Nephron progenitor cell (in vitro differentiated cells): ENCODE measurements around the gene CFAP107.

Experiments used
- DNase-seq: peaks from one replicate; pipeline ENCODE4 v3.0.0; 2021
- H3K27ac Mint-ChIP-seq: 2 replicates; pipeline ENCODE4 v1.8.0; 2021; ENCODE audit warnings: mild to moderate bottlenecking, moderate library complexity, mixed read lengths
- H3K27me3 Mint-ChIP-seq: 2 replicates; pipeline ENCODE4 v1.8.0; 2021; ENCODE audit warnings: mild to moderate bottlenecking, low read depth, mixed read lengths; ENCODE audit not compliant: poor library complexity
- H3K36me3 Mint-ChIP-seq: 2 replicates; pipeline ENCODE4 v1.8.0; 2021; ENCODE audit warnings: low read depth, mixed read lengths
- H3K4me1 Mint-ChIP-seq: 2 replicates; pipeline ENCODE4 v1.8.0; 2021; ENCODE audit warnings: mixed read lengths
- H3K4me3 Mint-ChIP-seq: 2 replicates; pipeline ENCODE4 v1.8.0; 2021; ENCODE audit warnings: mild to moderate bottlenecking, moderate library complexity, mixed read lengths
- H3K9me3 Mint-ChIP-seq: 2 replicates; pipeline ENCODE4 v1.8.0; 2021; ENCODE audit warnings: mild to moderate bottlenecking, moderate library complexity, mixed read lengths
- TF ChIP-seq, protein P1 (sequence below): fragments of 200-600 bp; sonication (generic); IDR thresholded peaks from 2 replicates; pipeline ENCODE4 v1.5.0; 2021; ENCODE audit warnings: antibody characterized with exemption

Gene CFAP107

DNA sequence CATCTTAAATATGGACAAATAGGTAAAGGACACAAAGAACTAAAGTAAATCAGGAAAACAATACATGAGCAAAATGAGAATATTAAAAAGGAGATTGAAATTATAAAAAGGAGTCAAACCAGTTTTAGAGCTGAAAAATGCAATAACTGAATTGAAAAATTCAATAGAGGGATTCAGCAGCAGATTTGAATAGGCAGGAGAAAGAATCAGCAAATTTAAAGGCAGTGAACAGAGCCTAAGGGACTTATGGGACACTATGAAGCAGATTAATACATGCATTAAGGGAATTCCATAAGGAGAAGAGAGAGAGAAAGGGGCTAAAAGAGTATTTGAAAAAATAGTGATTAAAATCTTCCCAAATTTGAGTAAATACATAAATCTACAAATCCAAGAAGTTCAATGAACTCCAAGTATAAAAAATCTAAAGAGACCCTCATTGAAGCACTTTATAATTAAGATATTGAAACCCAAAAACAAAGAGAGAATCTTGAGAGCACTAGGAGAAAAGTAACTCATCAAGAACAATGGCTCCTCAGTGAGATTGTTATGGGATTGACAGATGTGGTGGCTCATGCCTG is 2.9 kb downstream of the CFAP107 start:
- Mint-ChIP-seq H3K27me3 (peaks cover 23% of the 10 kb centered on the region), H3K4me3 (no peak overlapping the region), H3K4me1 (no peaks in the 10 kb centered on the region), H3K27ac (no peak overlapping the region), H3K9me3 (peaks cover 34% of the 10 kb centered on the region), H3K36me3 (no peaks in the 10 kb centered on the region)
- no peak for DNase-seq
- TF ChIP-seq, protein P1, sequence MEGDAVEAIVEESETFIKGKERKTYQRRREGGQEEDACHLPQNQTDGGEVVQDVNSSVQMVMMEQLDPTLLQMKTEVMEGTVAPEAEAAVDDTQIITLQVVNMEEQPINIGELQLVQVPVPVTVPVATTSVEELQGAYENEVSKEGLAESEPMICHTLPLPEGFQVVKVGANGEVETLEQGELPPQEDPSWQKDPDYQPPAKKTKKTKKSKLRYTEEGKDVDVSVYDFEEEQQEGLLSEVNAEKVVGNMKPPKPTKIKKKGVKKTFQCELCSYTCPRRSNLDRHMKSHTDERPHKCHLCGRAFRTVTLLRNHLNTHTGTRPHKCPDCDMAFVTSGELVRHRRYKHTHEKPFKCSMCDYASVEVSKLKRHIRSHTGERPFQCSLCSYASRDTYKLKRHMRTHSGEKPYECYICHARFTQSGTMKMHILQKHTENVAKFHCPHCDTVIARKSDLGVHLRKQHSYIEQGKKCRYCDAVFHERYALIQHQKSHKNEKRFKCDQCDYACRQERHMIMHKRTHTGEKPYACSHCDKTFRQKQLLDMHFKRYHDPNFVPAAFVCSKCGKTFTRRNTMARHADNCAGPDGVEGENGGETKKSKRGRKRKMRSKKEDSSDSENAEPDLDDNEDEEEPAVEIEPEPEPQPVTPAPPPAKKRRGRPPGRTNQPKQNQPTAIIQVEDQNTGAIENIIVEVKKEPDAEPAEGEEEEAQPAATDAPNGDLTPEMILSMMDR = no peak

GRCh38 chr1:12754738-12755137 is 8.7 kb downstream of the CFAP107 start:
- Mint-ChIP-seq H3K4me1 (peaks cover 6% of the 10 kb centered on the region), H3K27ac (no peak overlapping the region), H3K36me3 (no peaks in the 10 kb centered on the region), H3K9me3 (peaks cover 2% of the 10 kb centered on the region), H3K4me3 (no peak overlapping the region), H3K27me3 (peaks cover 48% of the 10 kb centered on the region)
- DNase-seq = no peak
- TF ChIP-seq, protein P1 = no peak

DNA sequence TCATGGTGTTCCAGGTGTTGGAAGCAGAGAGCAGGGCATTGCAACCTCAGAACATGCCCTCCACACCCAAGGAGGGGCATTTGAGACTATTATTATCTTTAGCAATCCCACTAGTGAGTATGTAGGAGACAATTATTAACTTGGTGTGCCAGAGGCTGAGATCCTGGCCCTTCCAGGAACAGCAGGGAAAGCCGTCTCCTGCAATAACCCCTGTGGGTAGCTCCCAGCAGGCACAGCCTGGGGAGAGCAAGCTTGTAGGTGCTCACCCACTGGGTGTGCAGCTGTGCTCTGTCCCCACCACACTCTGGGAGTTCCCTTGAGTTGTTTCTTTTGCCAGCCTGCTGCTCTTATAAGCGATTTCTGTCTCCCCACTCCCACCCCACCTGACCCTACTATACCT is 10.3 kb downstream of the CFAP107 start:
- no peaks in the 10 kb centered on the region for H3K9me3 Mint-ChIP-seq
- peaks cover 57% of the 10 kb centered on the region for H3K27me3 Mint-ChIP-seq
- no peak overlapping the region for H3K27ac Mint-ChIP-seq
- H3K36me3 Mint-ChIP-seq = no peaks in the 10 kb centered on the region
- peaks cover 6% of the 10 kb centered on the region for H3K4me1 Mint-ChIP-seq
- no peak for DNase-seq
- TF ChIP-seq, protein P1 = no peak
- H3K4me3 Mint-ChIP-seq = no peak overlapping the region

DNA sequence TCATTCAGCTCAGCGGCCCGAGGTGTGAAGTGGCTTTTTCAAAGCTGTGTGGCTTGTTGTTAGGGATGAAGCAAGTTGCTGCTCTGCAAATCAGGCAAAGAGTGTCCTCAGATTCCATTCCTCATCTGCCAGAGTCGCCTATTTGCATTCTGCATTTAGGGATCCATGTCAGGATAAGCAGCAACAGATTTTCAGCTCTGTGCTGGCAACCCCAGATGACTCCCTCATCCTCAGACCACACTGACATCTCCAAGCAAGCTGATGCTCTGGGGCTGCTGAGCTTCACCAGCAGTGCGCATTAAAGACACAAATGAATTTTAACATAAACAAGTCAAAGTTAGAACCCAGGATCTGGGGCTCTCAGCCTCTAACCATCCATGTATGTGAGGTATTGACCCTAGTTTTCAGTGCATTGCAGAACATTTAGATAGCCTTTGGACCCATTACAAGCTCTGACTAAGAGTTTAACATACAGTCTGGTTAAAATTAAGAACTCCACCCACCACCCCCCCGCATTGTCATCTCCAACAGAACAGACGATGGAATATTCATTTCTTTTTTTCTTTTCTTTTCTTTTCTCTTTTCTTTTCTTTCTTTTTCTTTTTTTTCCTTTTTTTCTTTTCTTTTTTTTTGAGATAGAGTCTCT is 10.9 kb downstream of the CFAP107 start:
- Mint-ChIP-seq H3K36me3 (no peaks in the 10 kb centered on the region), H3K27me3 (peaks cover 56% of the 10 kb centered on the region), H3K4me3 (no peak overlapping the region), H3K4me1 (peaks cover 6% of the 10 kb centered on the region), H3K9me3 (no peaks in the 10 kb centered on the region), H3K27ac (no peak overlapping the region)
- no peak for DNase-seq
- TF ChIP-seq, protein P1 = no peak

DNA sequence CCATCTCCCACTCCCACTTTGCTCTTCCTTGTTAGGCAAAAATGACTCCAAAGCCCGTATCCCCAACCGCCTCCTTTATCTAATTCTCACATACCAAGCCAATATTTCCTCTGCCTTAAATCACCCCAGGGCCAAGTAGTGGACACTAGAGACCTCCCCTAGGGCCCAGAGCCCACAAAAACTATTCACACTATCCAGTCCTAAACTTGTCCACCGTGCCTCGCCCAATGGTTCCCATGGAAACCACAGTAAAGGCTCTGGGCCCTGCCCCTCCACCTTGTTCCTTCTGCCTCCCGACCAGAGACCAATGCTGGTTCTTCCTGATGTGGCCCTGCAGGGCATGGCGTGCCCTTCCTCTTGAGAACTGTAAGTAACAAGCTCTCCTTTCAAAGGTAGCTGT is 11.8 kb downstream of the CFAP107 start:
- no peak overlapping the region for H3K27ac Mint-ChIP-seq
- DNase-seq = no peak
- TF ChIP-seq, protein P1 = no peak
- H3K4me1 Mint-ChIP-seq = peaks cover 6% of the 10 kb centered on the region
- H3K4me3 Mint-ChIP-seq = no peak overlapping the region
- H3K9me3 Mint-ChIP-seq = no peaks in the 10 kb centered on the region
- peaks cover 54% of the 10 kb centered on the region for H3K27me3 Mint-ChIP-seq
- H3K36me3 Mint-ChIP-seq = no peaks in the 10 kb centered on the region

GRCh38 chr1:12760256-12760795 is 14.3 kb downstream of the CFAP107 start:
- H3K4me3 Mint-ChIP-seq = no peak overlapping the region
- H3K27ac Mint-ChIP-seq = no peak overlapping the region
- H3K36me3 Mint-ChIP-seq = no peaks in the 10 kb centered on the region
- peaks cover 43% of the 10 kb centered on the region for H3K27me3 Mint-ChIP-seq
- TF ChIP-seq, protein P1 = peak; percentile 25
- peak; percentile 20 for DNase-seq
- H3K4me1 Mint-ChIP-seq = peaks cover 6% of the 10 kb centered on the region
- no peaks in the 10 kb centered on the region for H3K9me3 Mint-ChIP-seq
